GM12878 (cell line): Measurements from ENCODE around the gene SNRNP200. TPM values are rescaled to one million over a fixed set of nuclear protein-coding genes. Genes with fewer than 3 reads are reported as not detected.

Experiments used
- E2F4 ChIP-seq: IDR thresholded peaks from 2 replicates; pipeline ENCODE4 v1.6.1; 2012; ENCODE audit warnings: low read depth, low read length, improper control_type of control experiment
- FOXK2 ChIP-seq: fragments of 450-650 bp; IDR thresholded peaks from 2 replicates; pipeline ENCODE4 v1.6.1; 2017; ENCODE audit warnings: mild to moderate bottlenecking, moderate library complexity
- GABPA ChIP-seq: IDR thresholded peaks from 2 replicates; pipeline ENCODE4 v1.6.1; 2014; ENCODE audit warnings: antibody characterized with exemption, low read depth, mild to moderate bottlenecking, inconsistent platforms
- NFIC ChIP-seq: IDR thresholded peaks from 2 replicates; pipeline ENCODE4 v1.6.1; 2012; ENCODE audit warnings: low read depth, mild to moderate bottlenecking, inconsistent platforms, low read length, moderate library complexity
- NR2F1 ChIP-seq: fragments of 450-650 bp; conservative IDR thresholded peaks from 2 replicates; pipeline ENCODE4 v1.6.1; 2017; ENCODE audit warnings: mild to moderate bottlenecking
- POLR2AphosphoS2 ChIP-seq: IDR thresholded peaks from 2 replicates; pipeline ENCODE4 v1.6.1; 2011; ENCODE audit warnings: low read depth, mild to moderate bottlenecking, low read length, improper control_type of control experiment, moderate library complexity
- RCOR1 ChIP-seq: conservative IDR thresholded peaks from 2 replicates; pipeline ENCODE4 v1.6.1; 2012; ENCODE audit warnings: low read depth, low read length, improper control_type of control experiment
- RFX5 ChIP-seq: IDR thresholded peaks from 2 replicates; pipeline ENCODE4 v1.6.1; 2011; ENCODE audit warnings: low read depth, low read length, improper control_type of control experiment
- SMAD5 ChIP-seq: IDR thresholded peaks from 2 replicates; pipeline ENCODE4 v1.6.1; 2016; ENCODE audit warnings: antibody characterized with exemption, low read depth
- SP1 ChIP-seq: IDR thresholded peaks from one replicate; pipeline ENCODE4 v1.6.1; 2011; ENCODE audit warnings: low read depth, low read length
- ZBED1 ChIP-seq: IDR thresholded peaks from 2 replicates; pipeline ENCODE4 v1.6.1; 2016; ENCODE audit warnings: borderline replicate concordance
- ZBTB11 ChIP-seq: fragments of 450-650 bp; formaldehyde crosslinking; IDR thresholded peaks from 2 replicates; pipeline ENCODE4 v1.5.0; 2022; ENCODE audit warnings: mild to moderate bottlenecking, missing genetic modification characterization
- ZNF217 ChIP-seq: fragments of 450-650 bp; IDR thresholded peaks from 2 replicates; pipeline ENCODE4 v1.6.1; 2017; ENCODE audit warnings: antibody characterized with exemption, mild to moderate bottlenecking
- ZNF384 ChIP-seq: IDR thresholded peaks from 2 replicates; pipeline ENCODE4 v1.6.1; 2012; ENCODE audit warnings: low read depth, mild to moderate bottlenecking, low read length, improper control_type of control experiment, borderline replicate concordance
- ZNF622 ChIP-seq: fragments of 450-650 bp; IDR thresholded peaks from 2 replicates; pipeline ENCODE4 v1.6.1; 2017; ENCODE audit warnings: mild to moderate bottlenecking, inconsistent platforms
- polyA plus RNA-seq, 11 experiments: library from polyadenylated mRNA; depleted of rRNA in 4 of 11; unstranded in 6 of 11; stranded (reverse) in 5 of 11; fragments of >200 nt; fragmentation: Nextera tagmentation in 4 of 11; fragmentation: Illumina TruSeq in 1 of 11; extraction: Ambion mirVana in 4 of 11; extraction: Trizol in 1 of 11; gene quantifications; 1 replicate in 1 of 11; 2 replicates in 10 of 11; pipeline versions ENCODE4 v1.2.1 to v1.2.3, GENCODE V29; 2011 to 2016; ENCODE audit warnings: inconsistent platforms in 2 of 11, missing spikeins in 2 of 11, low read depth in 1 of 11
- total RNA-seq, 4 experiments: library from RNA; depleted of rRNA in 3 of 4; stranded (reverse); fragments of >200 nt in 3 of 4; fragmentation: Illumina TruSeq in 1 of 4; extraction: Trizol in 1 of 4; gene quantifications; 2 replicates each; pipeline versions ENCODE4 v1.2.1 to v1.2.3, GENCODE V29; 2013 to 2021
- TF ChIP-seq, protein P1 (sequence below): IDR thresholded peaks from 2 replicates; pipeline ENCODE4 v1.6.1; 2011; ENCODE audit warnings: borderline replicate concordance, low read depth, mild to moderate bottlenecking, moderate library complexity, low read length; ENCODE audit not compliant: insufficient read depth, poor library complexity, severe bottlenecking
- TF ChIP-seq, protein P2 (sequence below): fragments of 450-650 bp; IDR thresholded peaks from 2 replicates; pipeline ENCODE4 v1.6.1; 2017; ENCODE audit warnings: antibody characterized with exemption, mild to moderate bottlenecking, moderate library complexity
- TF ChIP-seq, protein P3 (sequence below): fragments of 150-350 bp; IDR thresholded peaks from 2 replicates; pipeline ENCODE4 v1.6.1; 2016; ENCODE audit warnings: low read depth, low read length
- TF ChIP-seq, protein P4 (sequence below): IDR thresholded peaks from 2 replicates; pipeline ENCODE4 v1.6.1; 2012; ENCODE audit warnings: low read depth, low read length, improper control_type of control experiment

SNRNP200 gene
- total and polyA plus RNA-seq, 10 of the 15 experiments (the other 5 are each of a cell fraction or from before 2014, with no cell fraction given), result 59.2 to 176 (median 106) TPM

DNA sequence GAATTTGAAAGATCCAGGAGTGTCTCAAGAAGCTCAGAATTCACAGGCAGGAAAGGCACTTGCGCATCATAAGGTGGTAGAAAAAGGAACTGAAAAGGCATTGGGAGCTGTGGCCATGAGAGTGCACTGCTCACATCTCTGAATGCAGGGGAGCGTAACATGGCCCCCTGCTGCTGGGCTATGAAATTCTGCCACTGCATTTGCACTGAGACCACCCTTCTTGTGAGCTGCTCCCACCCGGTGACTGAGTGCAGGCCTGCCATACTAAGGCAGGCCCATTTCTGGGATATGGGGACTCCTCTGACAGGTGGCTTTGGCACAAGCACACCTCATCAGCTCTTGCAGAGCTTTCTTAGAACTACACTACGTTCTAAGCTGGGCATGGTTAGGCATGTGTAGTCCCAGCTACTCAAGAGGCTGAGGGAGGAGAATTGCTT, 71.4 kb downstream of the SNRNP200 start (continued):
- TF ChIP-seq RFX5 (no peak), GABPA (no peak), SMAD5 (no peak), ZNF384 (no peak), E2F4 (no peak), FOXK2 (no peak), ZNF622 (no peak), RCOR1 (no peak), NFIC (no peak), SP1 (no peak), ZBTB11 (CRISPR knock-in tag) (no peak), POLR2AphosphoS2 (no peak), ZBED1 (no peak), ZNF217 (no peak), NR2F1 (no peak)
- TF ChIP-seq, protein P1, sequence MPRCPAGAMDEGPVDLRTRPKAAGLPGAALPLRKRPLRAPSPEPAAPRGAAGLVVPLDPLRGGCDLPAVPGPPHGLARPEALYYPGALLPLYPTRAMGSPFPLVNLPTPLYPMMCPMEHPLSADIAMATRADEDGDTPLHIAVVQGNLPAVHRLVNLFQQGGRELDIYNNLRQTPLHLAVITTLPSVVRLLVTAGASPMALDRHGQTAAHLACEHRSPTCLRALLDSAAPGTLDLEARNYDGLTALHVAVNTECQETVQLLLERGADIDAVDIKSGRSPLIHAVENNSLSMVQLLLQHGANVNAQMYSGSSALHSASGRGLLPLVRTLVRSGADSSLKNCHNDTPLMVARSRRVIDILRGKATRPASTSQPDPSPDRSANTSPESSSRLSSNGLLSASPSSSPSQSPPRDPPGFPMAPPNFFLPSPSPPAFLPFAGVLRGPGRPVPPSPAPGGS, result no peak
- TF ChIP-seq, protein P2, sequence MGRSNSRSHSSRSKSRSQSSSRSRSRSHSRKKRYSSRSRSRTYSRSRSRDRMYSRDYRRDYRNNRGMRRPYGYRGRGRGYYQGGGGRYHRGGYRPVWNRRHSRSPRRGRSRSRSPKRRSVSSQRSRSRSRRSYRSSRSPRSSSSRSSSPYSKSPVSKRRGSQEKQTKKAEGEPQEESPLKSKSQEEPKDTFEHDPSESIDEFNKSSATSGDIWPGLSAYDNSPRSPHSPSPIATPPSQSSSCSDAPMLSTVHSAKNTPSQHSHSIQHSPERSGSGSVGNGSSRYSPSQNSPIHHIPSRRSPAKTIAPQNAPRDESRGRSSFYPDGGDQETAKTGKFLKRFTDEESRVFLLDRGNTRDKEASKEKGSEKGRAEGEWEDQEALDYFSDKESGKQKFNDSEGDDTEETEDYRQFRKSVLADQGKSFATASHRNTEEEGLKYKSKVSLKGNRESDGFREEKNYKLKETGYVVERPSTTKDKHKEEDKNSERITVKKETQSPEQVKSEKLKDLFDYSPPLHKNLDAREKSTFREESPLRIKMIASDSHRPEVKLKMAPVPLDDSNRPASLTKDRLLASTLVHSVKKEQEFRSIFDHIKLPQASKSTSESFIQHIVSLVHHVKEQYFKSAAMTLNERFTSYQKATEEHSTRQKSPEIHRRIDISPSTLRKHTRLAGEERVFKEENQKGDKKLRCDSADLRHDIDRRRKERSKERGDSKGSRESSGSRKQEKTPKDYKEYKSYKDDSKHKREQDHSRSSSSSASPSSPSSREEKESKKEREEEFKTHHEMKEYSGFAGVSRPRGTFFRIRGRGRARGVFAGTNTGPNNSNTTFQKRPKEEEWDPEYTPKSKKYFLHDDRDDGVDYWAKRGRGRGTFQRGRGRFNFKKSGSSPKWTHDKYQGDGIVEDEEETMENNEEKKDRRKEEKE, result no peak
- TF ChIP-seq, protein P3, sequence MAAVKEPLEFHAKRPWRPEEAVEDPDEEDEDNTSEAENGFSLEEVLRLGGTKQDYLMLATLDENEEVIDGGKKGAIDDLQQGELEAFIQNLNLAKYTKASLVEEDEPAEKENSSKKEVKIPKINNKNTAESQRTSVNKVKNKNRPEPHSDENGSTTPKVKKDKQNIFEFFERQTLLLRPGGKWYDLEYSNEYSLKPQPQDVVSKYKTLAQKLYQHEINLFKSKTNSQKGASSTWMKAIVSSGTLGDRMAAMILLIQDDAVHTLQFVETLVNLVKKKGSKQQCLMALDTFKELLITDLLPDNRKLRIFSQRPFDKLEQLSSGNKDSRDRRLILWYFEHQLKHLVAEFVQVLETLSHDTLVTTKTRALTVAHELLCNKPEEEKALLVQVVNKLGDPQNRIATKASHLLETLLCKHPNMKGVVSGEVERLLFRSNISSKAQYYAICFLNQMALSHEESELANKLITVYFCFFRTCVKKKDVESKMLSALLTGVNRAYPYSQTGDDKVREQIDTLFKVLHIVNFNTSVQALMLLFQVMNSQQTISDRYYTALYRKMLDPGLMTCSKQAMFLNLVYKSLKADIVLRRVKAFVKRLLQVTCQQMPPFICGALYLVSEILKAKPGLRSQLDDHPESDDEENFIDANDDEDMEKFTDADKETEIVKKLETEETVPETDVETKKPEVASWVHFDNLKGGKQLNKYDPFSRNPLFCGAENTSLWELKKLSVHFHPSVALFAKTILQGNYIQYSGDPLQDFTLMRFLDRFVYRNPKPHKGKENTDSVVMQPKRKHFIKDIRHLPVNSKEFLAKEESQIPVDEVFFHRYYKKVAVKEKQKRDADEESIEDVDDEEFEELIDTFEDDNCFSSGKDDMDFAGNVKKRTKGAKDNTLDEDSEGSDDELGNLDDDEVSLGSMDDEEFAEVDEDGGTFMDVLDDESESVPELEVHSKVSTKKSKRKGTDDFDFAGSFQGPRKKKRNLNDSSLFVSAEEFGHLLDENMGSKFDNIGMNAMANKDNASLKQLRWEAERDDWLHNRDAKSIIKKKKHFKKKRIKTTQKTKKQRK, result no peak
- TF ChIP-seq, protein P4, sequence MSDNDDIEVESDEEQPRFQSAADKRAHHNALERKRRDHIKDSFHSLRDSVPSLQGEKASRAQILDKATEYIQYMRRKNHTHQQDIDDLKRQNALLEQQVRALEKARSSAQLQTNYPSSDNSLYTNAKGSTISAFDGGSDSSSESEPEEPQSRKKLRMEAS, result no peak
